Coronary artery (tissue), 2 donors: Measurements from ENCODE around the gene TACC3.

Source experiments
- DNase-seq: peaks from one replicate; pipeline ENCODE4 v3.0.0-alpha.2; 2017; ENCODE audit warnings: low spot score
- H3K27ac ChIP-seq, 2 donors: fragments of 200-600 bp; sonication (generic); one replicate each; pipeline ENCODE4 v1.5.1; 2016 to 2019
- H3K4me3 ChIP-seq: fragments of 200-600 bp; sonication (generic); 2 replicates; pipeline ENCODE4 v1.5.1; 2016; ENCODE audit warnings: mild to moderate bottlenecking, moderate library complexity
- TF ChIP-seq, protein P1 (sequence below): fragments of 200-600 bp; sonication (generic); IDR thresholded peaks from one replicate; pipeline ENCODE4 v1.5.1; 2019; ENCODE audit warnings: antibody characterized with exemption

Gene TACC3

DNA sequence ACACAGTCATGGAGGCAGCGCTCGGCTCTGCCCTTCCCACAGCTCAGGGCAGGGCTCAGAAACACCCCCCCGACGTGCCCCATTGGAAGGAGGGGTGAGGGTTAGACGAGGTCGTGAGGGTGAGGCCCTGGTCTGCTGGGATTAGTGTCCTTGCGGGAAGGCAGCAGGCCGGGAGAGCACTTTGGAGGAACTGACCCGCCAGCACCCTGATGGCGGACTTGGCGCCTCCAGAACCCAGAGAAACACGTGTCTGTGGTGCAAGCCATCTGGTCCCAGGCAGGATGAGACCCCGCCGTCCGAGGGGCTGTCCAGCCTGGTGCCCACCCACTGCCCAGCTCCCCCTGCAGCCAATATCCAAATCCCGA is 26.3 kb downstream of the TACC3 start:
- no peak overlapping the region for H3K27ac ChIP-seq
- no peak overlapping the region for H3K4me3 ChIP-seq
- TF ChIP-seq, protein P1, sequence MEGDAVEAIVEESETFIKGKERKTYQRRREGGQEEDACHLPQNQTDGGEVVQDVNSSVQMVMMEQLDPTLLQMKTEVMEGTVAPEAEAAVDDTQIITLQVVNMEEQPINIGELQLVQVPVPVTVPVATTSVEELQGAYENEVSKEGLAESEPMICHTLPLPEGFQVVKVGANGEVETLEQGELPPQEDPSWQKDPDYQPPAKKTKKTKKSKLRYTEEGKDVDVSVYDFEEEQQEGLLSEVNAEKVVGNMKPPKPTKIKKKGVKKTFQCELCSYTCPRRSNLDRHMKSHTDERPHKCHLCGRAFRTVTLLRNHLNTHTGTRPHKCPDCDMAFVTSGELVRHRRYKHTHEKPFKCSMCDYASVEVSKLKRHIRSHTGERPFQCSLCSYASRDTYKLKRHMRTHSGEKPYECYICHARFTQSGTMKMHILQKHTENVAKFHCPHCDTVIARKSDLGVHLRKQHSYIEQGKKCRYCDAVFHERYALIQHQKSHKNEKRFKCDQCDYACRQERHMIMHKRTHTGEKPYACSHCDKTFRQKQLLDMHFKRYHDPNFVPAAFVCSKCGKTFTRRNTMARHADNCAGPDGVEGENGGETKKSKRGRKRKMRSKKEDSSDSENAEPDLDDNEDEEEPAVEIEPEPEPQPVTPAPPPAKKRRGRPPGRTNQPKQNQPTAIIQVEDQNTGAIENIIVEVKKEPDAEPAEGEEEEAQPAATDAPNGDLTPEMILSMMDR, result no peak
- no peak for DNase-seq

DNA sequence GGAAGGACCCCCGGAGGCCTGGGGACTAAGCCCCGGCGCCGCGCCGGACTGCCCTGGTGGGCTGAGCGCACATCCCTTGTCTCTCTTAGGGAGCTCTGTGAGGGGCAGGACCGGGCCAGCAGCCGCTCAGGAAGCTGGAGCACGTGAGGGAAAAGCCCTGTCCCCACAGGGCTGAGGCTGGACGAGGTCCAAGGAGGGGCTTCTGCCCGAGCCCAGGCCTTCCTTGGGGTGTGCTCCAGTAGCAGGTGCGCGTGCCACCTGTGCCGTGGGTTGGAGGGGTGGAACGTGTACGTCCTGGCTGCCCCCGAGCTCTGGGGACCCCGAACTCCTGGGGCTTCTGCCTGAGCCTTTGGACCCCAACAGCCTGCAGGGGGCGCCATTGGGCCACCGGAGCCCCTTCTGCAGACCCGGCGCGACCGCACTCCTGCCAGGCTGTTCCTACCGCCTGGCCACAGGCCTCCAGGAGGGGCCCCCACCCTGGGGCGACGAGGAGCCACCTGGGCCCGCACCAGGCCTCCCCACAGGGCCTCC is 27.2 kb downstream of the TACC3 start:
- TF ChIP-seq, protein P1, result peak; percentile 18
- Histone ChIP-seq H3K27ac (no peak overlapping the region), H3K4me3 (no peak overlapping the region)
- DNase-seq, result no peak

DNA sequence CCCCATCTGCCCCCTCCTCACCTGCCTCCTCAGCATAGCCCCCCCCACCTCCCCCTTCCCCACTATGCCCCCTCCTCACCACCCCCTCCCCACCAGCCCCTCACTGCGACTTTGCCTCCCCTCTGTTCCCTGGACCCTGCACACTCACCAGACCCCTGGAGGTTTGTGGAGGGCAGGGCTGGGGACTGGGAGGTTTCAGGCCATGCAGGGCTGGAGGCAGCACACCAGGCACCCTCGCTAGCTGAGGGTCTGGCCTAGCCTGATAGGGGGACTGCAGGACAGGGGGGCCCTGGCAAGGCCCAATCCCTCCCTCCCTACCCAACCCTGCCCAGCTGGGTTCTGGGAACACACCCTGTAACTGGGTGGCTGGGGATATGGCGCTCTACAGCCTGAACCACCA is 28.0 kb downstream of the TACC3 start:
- no peak overlapping the region for H3K4me3 ChIP-seq
- no peak overlapping the region for H3K27ac ChIP-seq
- TF ChIP-seq, protein P1, result no peak
- no peak for DNase-seq

DNA sequence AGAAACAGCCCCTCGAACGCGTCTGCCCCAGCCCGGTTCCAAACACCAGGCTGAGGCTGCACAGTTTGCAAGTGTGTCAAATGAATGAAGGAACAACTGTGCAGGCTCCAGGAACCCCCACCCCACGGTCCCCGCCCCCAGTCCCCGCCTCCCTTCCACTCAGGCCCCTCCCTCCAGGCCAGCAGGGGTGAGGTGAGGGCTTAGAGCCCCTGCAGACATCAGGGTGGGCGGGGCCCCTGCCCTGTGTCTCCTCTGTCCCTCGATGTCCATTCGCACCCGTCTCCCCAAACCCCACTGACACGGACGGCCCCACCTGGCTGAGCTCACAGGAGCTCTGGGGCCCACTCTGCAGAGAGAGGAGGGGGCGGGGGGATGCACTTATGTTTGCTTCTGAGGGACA is 28.5 kb downstream of the TACC3 start:
- H3K4me3 ChIP-seq, result no peak overlapping the region
- TF ChIP-seq, protein P1, result no peak
- no peak overlapping the region for H3K27ac ChIP-seq
- no peak for DNase-seq

DNA sequence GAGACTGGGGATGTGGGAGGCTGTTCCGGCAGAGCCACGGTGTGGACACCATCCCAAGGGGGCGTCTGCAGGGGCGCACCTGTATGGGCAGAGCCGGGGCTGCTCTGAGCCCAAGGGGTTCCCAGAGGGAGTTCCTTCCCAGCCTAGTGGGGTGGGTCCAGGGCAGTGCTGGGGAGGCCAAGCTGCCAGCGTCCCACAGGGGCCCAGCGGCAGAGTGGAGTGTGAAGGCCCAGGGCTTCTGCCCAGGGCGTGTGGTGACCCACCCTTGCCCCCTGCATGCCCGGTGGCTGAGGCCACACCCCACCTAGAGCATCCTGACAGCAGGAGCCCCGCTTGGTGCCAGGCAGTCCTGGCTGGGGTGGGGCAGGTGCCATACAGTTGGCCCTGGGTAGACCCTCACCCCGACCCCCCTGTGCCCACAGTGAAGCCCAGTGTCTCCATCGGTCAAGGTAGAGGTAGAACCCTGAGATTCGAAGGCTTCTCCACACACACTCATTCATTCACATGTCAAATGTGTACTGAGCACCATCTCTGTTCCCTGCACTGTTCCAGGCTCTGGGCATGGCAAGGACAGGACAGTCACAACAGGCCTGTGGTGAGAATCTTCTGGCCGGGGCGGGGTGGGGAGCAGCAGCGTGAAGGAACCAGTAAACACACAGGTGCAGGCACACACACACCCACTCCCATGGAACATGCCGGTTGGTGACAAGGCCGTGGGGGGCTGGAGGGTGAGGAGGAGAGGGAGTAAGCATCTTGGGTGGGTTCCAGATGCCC is 29.2 kb downstream of the TACC3 start:
- Histone ChIP-seq H3K4me3 (no peak overlapping the region), H3K27ac (no peak overlapping the region)
- TF ChIP-seq, protein P1, result no peak
- DNase-seq, result no peak

DNA sequence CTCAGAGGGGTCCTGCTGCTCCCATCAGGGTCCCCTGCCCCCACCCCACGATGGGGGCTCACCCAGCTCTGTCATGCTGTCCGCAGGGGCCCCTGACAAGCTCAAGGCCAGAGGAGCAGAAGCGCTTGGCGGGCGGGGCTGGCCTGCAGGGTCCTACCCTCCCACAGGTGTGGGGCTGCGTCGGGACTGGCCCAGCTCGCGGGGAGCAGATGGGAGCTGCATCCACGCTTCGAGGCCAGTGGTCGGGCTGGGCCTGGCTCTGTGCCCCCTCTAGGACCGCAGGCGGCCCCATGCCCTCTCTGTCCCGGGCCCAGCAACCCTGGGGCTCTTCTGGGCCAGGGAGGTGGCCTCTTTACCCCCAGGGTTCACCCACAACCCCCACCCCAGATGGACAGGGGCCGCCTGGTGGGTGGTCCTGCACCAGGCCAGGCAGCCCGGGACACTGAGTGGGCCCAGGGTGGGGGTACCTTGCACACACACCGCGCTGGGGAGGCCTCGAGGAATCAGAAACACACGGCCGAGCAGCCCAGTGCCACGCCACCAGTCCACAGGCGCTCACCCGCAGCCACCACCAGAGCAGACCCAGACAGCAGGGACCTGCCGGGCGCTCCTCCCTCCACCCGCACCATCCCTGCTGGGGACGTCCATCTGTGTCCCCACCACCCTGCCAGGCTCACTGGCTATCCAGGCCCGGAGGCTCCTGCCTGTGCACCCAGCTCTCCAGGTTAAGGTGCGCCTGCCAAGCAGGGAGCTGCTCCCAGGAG is 30.0 kb downstream of the TACC3 start:
- Histone ChIP-seq H3K4me3 (no peak overlapping the region), H3K27ac (no peak overlapping the region)
- DNase-seq, result no peak
- TF ChIP-seq, protein P1, result no peak

DNA sequence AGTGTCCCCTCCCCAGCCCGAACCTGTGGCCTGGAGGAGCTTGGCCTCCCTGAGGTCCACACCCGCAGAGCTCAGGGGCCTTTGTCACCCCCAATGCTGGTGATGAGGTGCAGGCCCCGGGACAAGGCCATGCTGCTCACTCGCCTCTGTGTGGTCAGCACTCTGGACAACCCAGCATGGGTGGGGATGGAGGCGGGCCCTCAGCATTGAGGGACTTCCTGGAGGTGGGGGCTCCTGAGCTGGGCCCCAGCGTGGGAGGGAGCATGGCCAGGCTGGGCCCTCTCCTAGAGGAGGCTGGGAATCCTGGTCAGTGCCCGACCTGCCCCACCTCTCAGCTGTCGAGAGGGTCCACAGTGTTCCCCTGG is 30.6 kb downstream of the TACC3 start:
- Histone ChIP-seq H3K4me3 (no peak overlapping the region), H3K27ac (no peak overlapping the region)
- DNase-seq, result no peak
- TF ChIP-seq, protein P1, result no peak
